Measurements from ENCODE around the gene TTYH1. TPM values are rescaled to one million over a fixed set of nuclear protein-coding genes. Genes with fewer than 3 reads are reported as not detected.
"Not testable (repeated sequence)": the region's sequence is repeated elsewhere in the genome, so short reads cannot be mapped to it uniquely, and the experiment has no call there.

Gene TTYH1
- total and polyA plus RNA-seq, 2 of the 8 experiments (the other 6 are each of a cell fraction or from before 2014, with no cell fraction given), result 26.7 to 46.5 TPM

DNA sequence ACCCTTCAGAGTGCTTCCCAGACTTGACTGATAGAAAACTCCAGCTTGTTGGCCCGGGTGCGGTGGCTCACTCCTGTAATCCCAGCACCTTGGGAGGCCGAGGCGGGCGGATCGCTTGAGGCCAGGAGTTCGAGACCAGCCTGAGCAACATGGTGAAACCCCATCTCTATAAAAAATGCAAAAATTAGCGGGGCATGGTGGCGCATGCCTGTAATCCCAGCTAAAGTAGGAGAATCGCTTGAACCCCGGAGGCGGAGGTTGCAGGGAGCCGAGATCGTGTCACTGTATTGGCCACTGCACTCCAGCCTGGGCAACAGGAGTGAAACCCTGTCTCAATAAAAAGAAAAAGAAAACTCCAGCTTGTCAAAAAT lies 50.8 kb downstream of the TTYH1 start:
- not testable (repeated sequence) for H4K8ac ChIP-seq (ENCODE audit: extremely low read depth, insufficient read depth, low read length); H4K5ac ChIP-seq (ENCODE audit: insufficient read length, low read depth, low read length); FAIRE-seq; H2BK20ac ChIP-seq (ENCODE audit: low read length); DNase-seq (ENCODE audit: low read depth in 1 of 2, low spot score in 2 of 2); H2BK15ac ChIP-seq (ENCODE audit: low read length); H3K56ac ChIP-seq (replicated peaks; ENCODE audit: insufficient read length, low read depth, low read length); H2BK12ac ChIP-seq (ENCODE audit: low read depth, low read length); H2AK5ac ChIP-seq (ENCODE audit: low read depth, low read length); H3K4me3 ChIP-seq (ENCODE audit: extremely low read depth in 1 of 4, insufficient read depth in 2 of 4, low read depth in 3 of 4, low read length in 4 of 4); H2BK5ac ChIP-seq (ENCODE audit: low read depth, low read length); H3K79me2 ChIP-seq (ENCODE audit: control insufficient read depth in 1 of 2, insufficient read depth in 2 of 2, low read length in 2 of 2); H4K91ac ChIP-seq (replicated peaks; ENCODE audit: insufficient read length, low read length); H4K20me1 ChIP-seq (replicated peaks in 1 of 2; ENCODE audit: control insufficient read depth in 1 of 2, insufficient read depth in 2 of 2, low read length in 2 of 2); H3K18ac ChIP-seq (ENCODE audit: extremely low read depth, low read length); H3K9ac ChIP-seq (replicated peaks in 1 of 4; ENCODE audit: extremely low read depth in 1 of 4, low read depth in 3 of 4, low read length in 3 of 4); H3K9me3 ChIP-seq (ENCODE audit: insufficient read depth in 2 of 2, low read depth in 1 of 2, low read length in 1 of 2); H3K4ac ChIP-seq (replicated peaks; ENCODE audit: insufficient read length, low read depth, low read length); H3K4me2 ChIP-seq (ENCODE audit: insufficient read depth in 1 of 2, low read depth in 2 of 2, low read length in 2 of 2); H3K79me1 ChIP-seq (ENCODE audit: low read depth, low read length); H2AFZ ChIP-seq (ENCODE audit: low read length); H3K14ac ChIP-seq (ENCODE audit: insufficient read length); H3K27ac ChIP-seq (ENCODE audit: low read depth, low read length); H2BK120ac ChIP-seq (replicated peaks; ENCODE audit: low read depth, low read length); H3K23ac ChIP-seq (ENCODE audit: insufficient read length)
- H3K4me1 ChIP-seq (replicated peaks in 1 of 4; ENCODE audit: control insufficient read depth in 3 of 4, insufficient read depth in 4 of 4, low read length in 3 of 4), result peaks cover 3 to 15% (median 7%) of the 10 kb centered on the region in 4 experiments; a peak in 6 of 7 replicates
- peaks cover 3 to 29% (median 20%) of the 10 kb centered on the region in 4 experiments for H3K27me3 ChIP-seq (replicated peaks in 1 of 4; ENCODE audit: control insufficient read depth in 3 of 4, extremely low read depth in 1 of 4, insufficient read depth in 3 of 4, low read length in 3 of 4)
- 95% methylated on average over 14 of the region's 14 CpGs; no CpG with 5 or more reads in 1 of the 2 experiments for WGBS, 2 experiments (ENCODE audit: extremely low coverage in 1 of 2, insufficient coverage in 1 of 2, insufficient read length in 1 of 2, insufficient replicate concordance in 2 of 2, low coverage in 1 of 2, low lambda C conversion rate in 2 of 2, missing lambda C conversion rate in 1 of 2)
- CTCF ChIA-PET (ENCODE audit: partially characterized antibody), result interaction anchor here (1.9 kb wide), 1 partner anchor 11 kb away, joined by 6 read pairs; no protein-coding TSS in a partner anchor
- H3K36me3 ChIP-seq (ENCODE audit: control insufficient read depth in 2 of 4, insufficient read depth in 4 of 4, low read length in 3 of 4), result peaks cover 0 to 12% (median 2%) of the 10 kb centered on the region in 4 experiments; a peak in 3 of 8 replicates
- POLR2A ChIA-PET (ENCODE audit: partially characterized antibody), result interaction anchor here (1.2 to 1.6 kb wide), 3 partner anchors 7 to 652 kb away, joined by 3 to 7 read pairs (median 3); partner anchors contain the start of genes CDC42EP5 and PPP1R12C
- peaks cover 12% of the 10 kb centered on the region; the same call in 1 of the 2 replicates for H3K23me2 ChIP-seq (ENCODE audit: low read depth, low read length)

Measured in H1 (cell line).